Muscle of back (tissue), 13 donors: ENCODE results near the gene FXR2. TPM values are rescaled to one million over a fixed set of nuclear protein-coding genes. Genes with fewer than 3 reads are reported as not detected.
"Not testable (repeated sequence)": the region's sequence is repeated elsewhere in the genome, so short reads cannot be mapped to it uniquely, and the experiment has no call there.

Experiments used
- DNase-seq, 3 donors: peaks; one replicate each; pipeline versions ENCODE4 v3.0.0 to v3.0.0-alpha.2; 2013
- long read RNA-seq, 9 donors: transcript quantifications; one replicate each; lab custom pipeline, GENCODE V29; 2026
- polyA plus RNA-seq, 10 donors: library from polyadenylated mRNA; unstranded; fragments of 120-200 nt; gene quantifications; one replicate each; pipeline ENCODE4 v1.2.1, GENCODE V29; 2013; ENCODE audit not compliant: insufficient read length in 10 of 10

FXR2 gene
- polyA plus RNA-seq: 10 to 100 TPM; 32.0 to 41.2 (median 39.2) TPM
- long read RNA-seq, donor 1, partial matches to known transcripts: 0 of 4 reads
- long read RNA-seq, donor 1, other reads (novel, unspliced or antisense): 0 of 4 reads
- long read RNA-seq, donor 2, partial matches to known transcripts: 0 of 2 reads
- long read RNA-seq, donor 2, other reads (novel, unspliced or antisense): 0 of 2 reads
- long read RNA-seq, donor 3: 0 reads
- long read RNA-seq, donor 4, partial matches to known transcripts: 0 of 1 reads
- long read RNA-seq, donor 4, other reads (novel, unspliced or antisense): 0 of 1 reads
- long read RNA-seq, donor 5, partial matches to known transcripts: 0 of 2 reads
- long read RNA-seq, donor 5, other reads (novel, unspliced or antisense): 0 of 2 reads
- long read RNA-seq, donor 6, partial matches to known transcripts: 11 of 14 reads
- long read RNA-seq, donor 6, other reads (novel, unspliced or antisense): 0 of 14 reads
- long read RNA-seq, donor 7, partial matches to known transcripts: 0 of 1 reads
- long read RNA-seq, donor 7, other reads (novel, unspliced or antisense): 0 of 1 reads
- long read RNA-seq, donor 8, partial matches to known transcripts: 0 of 2 reads
- long read RNA-seq, donor 8, other reads (novel, unspliced or antisense): 0 of 2 reads
- long read RNA-seq, donor 9: 0 reads

- peak; percentile 100 for DNase-seq
These were observed at the start of gene FXR2 for GRCh38 chr17:7614425-7615264. FXR2 (minus strand) TSS chr17:7614897; CDS start chr17:7614532, 365 bp downstream.

DNA sequence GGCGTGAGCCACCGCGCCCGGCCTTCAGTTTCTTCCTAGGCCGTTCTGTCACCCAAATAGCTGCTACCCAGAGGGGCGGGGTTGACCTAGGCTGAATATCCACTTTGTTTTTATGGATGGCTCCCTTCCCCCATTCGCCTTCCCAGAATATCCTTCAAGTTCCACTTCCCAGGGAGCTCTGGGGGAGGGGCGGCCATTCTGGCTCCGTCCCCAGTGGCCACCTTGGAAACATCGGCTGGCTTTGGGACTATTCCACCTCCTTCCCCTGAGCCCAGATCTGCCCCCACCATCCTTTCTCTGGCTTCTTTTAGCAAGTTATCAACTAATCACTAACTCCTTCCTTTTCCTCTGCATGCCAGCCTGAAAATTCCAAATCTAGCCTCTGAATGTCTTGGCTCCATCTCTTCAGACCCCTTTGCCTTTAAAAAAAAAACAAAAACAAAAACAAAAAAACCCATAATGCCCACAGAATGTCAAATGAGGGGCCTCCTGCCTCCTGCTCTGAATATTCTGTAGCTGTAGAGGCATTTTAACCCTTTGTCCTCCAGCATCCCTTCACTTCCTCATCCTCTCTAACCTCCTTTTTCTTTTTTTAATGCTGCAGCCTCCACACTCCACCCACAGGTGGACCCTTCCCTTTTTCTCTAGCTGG, 42.4 kb upstream of the FXR2 start:
- DNase-seq: peak in 1 of 3 donors; percentile 47

- DNase-seq: no peak
These were observed 40.8 kb upstream of the FXR2 start for GRCh38 chr17:7655541-7655840.

GRCh38 chr17:7654832-7655540, 40.3 kb upstream of the FXR2 start:
- no peak for DNase-seq

- DNase-seq: no peak
These were observed 38.0 kb upstream of the FXR2 start for GRCh38 chr17:7652388-7653356.

DNA sequence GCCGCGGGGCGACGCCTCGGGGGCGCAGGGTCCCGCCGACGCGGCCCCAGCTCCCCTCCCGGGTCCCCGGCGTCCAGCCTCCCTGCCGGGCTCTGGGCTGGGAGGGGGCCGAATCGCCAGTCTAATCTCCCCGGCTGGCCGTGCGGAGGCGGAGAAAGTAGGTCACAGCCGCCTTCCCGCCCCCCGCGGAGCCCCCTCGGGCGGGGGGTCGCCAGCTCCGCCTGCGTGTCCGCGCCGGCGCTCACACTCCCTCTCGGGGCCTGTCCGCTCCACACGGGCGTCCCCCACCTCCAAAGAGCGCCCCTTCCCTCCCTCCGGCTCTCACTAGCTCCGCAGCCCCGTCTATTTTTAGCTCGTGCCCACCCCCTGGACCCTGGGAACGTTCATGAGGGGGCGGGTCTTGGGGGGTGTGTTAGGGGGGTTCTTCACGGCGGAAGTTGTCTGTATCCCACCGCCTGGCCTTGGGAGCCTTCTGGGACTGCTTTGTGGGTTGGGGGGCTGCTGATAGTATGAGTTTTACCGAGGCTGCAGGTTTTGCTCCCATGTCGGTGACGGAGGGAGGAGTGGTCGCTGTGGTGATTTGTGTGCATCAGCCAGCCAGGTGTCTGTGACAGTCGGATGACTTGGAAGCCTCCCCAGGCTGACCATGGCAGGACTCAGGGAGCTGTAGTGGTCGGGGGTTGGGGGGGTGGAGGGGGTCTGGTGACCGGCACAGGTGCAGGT, 37.1 kb upstream of the FXR2 start:
- peak; percentile 55 to 82 (median 70) for DNase-seq

DNA sequence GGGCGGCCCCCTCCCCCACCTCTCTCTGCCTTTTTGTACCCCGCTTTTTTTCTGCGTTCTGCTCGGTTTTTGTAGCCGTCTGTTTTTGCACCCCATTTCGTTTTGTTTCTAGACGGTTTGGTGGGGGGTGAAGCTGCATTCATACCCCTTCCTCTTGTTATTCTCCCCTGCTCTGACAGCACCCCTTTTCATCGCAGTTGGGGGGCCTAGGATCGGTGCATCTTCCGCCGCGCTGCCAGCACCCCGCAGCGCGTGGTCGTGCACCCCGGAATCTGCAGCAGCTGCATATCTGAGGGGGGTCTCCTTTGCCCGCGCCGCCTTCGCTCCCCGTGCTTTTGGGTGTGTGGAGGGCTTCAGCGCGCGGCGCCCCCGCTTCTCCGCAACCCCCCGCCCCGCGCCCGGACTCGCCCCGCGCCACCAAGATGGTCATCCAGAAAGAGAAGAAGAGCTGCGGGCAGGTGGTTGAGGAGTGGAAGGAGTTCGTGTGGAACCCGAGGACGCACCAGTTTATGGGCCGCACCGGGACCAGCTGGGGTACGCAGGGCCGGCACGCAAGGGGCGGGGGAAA, 36.5 kb upstream of the FXR2 start:
- DNase-seq: no peak

DNA sequence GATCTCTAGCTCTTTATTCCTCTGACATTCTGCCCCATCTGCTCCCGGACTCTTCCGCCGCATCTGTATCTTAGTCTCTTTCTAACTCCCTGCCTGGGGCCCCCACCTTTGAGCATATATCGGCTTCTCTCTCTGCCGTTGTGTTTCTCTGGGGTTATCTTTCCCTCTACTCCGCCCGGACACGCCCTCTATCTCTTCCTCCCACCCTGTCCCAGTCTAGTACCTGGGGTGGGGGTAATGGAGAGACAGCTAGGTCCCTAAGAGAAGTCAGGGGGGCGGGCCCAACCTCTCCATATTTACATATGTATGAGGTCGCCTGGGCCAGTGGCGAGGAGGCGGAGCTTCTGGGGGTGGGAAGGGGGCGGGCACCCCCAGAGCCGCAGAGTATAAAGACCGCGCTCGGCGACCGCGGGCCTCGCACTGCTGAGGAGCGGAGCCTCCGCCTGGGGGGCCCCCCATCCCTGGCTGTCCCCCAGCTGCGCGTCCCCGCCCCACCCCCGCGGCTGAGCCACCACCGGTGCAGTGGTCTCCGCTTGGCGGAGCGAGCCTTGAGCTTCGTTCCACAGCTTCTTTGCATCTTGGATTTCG, 35.9 kb upstream of the FXR2 start, which contains the start of gene ATP1B2:
ATP1B2 (plus strand) TSS at position 418 of the 588 bp plus-strand sequence. CDS start 593 bp downstream, outside the sequence.
- DNase-seq: peak; percentile 65 to 92 (median 81)

DNA sequence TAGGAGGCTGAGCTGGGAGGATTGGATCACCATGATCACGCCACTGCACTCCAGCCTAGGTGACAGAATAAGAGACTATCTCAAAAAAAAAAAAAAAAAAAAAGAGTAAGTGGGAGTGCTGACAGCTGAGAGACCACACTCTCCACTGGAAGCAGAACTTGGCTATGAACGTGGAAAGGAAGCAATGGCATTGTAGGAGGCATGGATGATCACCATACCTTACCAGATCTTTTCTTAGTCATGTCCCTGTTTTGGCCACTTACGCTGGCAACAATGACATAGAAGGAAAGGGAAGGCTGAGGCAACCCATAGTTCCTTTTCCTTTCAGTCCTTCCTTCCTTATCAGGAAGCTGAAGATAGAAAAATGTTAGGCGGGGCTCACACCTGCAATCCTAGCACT, 32.3 kb upstream of the FXR2 start:
- no peak for DNase-seq

GRCh38 chr17:7646457-7646856, 31.8 kb upstream of the FXR2 start:
- no peak for DNase-seq

- DNase-seq: no peak
These were observed 30.1 kb upstream of the FXR2 start for GRCh38 chr17:7644775-7645174.

DNA sequence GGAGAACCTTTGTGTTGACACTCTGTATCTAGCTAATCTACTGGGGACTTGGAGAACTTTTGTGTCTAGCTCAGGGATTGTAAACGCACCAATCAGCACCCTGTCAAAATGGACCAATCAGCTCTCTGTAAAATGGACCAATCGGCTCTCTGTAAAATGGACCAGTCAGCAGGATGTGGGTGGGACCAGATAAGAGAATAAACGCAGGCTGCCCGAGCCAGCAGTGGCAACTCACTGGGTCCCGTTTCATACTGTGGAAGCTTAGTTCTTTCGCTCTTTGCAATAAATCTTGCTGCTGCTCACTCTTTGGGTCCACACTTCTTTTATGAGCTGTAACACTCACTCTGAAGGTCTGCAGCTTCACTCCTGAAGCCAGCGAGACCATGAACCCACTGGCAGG, 26.9 kb upstream of the FXR2 start:
- DNase-seq: not testable (repeated sequence)

DNA sequence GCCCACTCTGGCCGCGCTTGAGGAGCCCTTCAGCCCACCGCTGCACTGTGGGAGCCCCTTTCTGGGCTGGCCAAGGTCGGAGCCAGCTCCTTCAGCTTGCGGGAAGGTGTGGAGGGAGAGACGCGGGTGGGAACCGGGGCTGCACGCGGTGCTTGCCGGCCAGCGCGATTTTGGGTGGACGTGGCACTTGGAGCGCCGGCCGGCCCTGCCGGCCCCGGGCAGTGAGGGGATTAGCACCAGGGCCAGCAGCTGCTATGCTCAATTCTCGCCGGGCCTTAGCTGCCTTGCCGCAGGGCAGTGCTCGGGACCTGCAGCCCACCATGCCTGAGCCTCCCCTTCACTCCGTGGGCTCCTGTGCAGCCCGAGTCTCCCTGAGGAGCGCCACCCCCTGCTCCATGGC, 26.1 kb upstream of the FXR2 start:
- no peak for DNase-seq

- no peak for DNase-seq
These were observed 21.5 kb upstream of the FXR2 start for GRCh38 chr17:7636163-7636562.

- peak in 2 of 3 donors; percentile 63 to 79 for DNase-seq
These were observed 19.7 kb upstream of the FXR2 start for GRCh38 chr17:7634384-7634783.

GRCh38 chr17:7633093-7633492, 18.4 kb upstream of the FXR2 start:
- no peak for DNase-seq

GRCh38 chr17:7632492-7632894, 17.8 kb upstream of the FXR2 start:
- no peak for DNase-seq
